IMR-90 (cell line): Measurements from ENCODE around the gene SLC26A8. TPM values are rescaled to one million over a fixed set of nuclear protein-coding genes. Genes with fewer than 3 reads are reported as not detected.

Experiments used
- ATAC-seq: fragments of 200-7000 bp; cut with Tn5 transposase; 2 replicates; pipeline ENCODE4 v1.9.1; 2020; ENCODE audit warnings: low read depth, mild to moderate bottlenecking, moderate library complexity
- BruUV-seq: library from RNA; stranded (reverse); fragments of 400-500 nt; replicated peaks from 2 replicates; lab custom pipeline; 2021; lab: Mats Ljungman, UMichigan
- CTCF ChIA-PET: fragments of 300-600 bp; formaldehyde crosslinking; extraction: SDS; loops from one replicate; lab custom pipeline; 2021; ENCODE audit warnings: antibody characterized with exemption; lab: Yijun Ruan, JAX
- POLR2A ChIA-PET: fragments of 300-600 bp; sonication (Branson Sonifier 250); formaldehyde crosslinking; loops from one replicate; lab custom pipeline; 2022; ENCODE audit warnings: antibody characterized with exemption; ENCODE audit not compliant: unreplicated experiment; lab: Charles Lee
- DNase-seq: peaks from one replicate; pipeline ENCODE4 v3.0.0; 2013
- H2AFZ ChIP-seq: replicated peaks from 2 replicates; pipeline ENCODE3; 2013; ENCODE audit warnings: low read length, mild to moderate bottlenecking; ENCODE audit not compliant: poor library complexity
- H2AK5ac ChIP-seq: 2 replicates; pipeline ENCODE4 v1.6.1; 2013; ENCODE audit warnings: low read depth, low read length, inconsistent platforms
- H2AK9ac ChIP-seq: replicated peaks from 2 replicates; pipeline ENCODE3; 2013; ENCODE audit warnings: mild to moderate bottlenecking, low read depth, low read length, moderate library complexity; ENCODE audit not compliant: poor library complexity
- H2BK120ac ChIP-seq: 2 replicates; pipeline ENCODE4 v1.6.1; 2013; ENCODE audit warnings: low read depth, low read length, inconsistent platforms
- H2BK15ac ChIP-seq: 3 replicates; pipeline ENCODE4 v1.6.1; 2013; ENCODE audit warnings: low read depth, low read length, inconsistent platforms
- H2BK20ac ChIP-seq: 2 replicates; pipeline ENCODE4 v1.6.1; 2013; ENCODE audit warnings: low read depth, mild to moderate bottlenecking, inconsistent platforms, low read length, moderate library complexity
- H2BK5ac ChIP-seq: 2 replicates; pipeline ENCODE4 v1.6.1; 2013; ENCODE audit warnings: mild to moderate bottlenecking, low read depth, low read length, inconsistent platforms; ENCODE audit not compliant: poor library complexity, severe bottlenecking
- H3K14ac ChIP-seq: replicated peaks from 2 replicates; pipeline ENCODE4 v1.6.1; 2013; ENCODE audit warnings: low read depth, low read length, inconsistent platforms
- H3K18ac ChIP-seq: 2 replicates; pipeline ENCODE4 v1.6.1; 2013; ENCODE audit warnings: low read depth, low read length, control low read depth
- H3K23ac ChIP-seq: 2 replicates; pipeline ENCODE4 v1.6.1; 2013; ENCODE audit warnings: low read depth, low read length, inconsistent platforms
- H3K27ac ChIP-seq: 2 replicates; pipeline ENCODE4 v1.5.1; 2013; ENCODE audit warnings: mild to moderate bottlenecking, control low read depth, low read length; ENCODE audit not compliant: insufficient read depth
- H3K27me3 ChIP-seq: 2 replicates; pipeline ENCODE4 v1.6.1; 2013; ENCODE audit warnings: low read length; ENCODE audit not compliant: control insufficient read depth, insufficient read depth
- H3K36me3 ChIP-seq: 2 replicates; pipeline ENCODE4 v1.6.1; 2013; ENCODE audit warnings: low read length, mixed read lengths; ENCODE audit not compliant: control insufficient read depth, insufficient read depth
- H3K4ac ChIP-seq: 2 replicates; pipeline ENCODE4 v1.6.1; 2013; ENCODE audit warnings: low read depth, low read length, inconsistent platforms
- H3K4me1 ChIP-seq: 2 replicates; pipeline ENCODE4 v1.6.1; 2013; ENCODE audit warnings: low read length, mixed read lengths; ENCODE audit not compliant: control insufficient read depth, insufficient read depth
- H3K4me2 ChIP-seq: 2 replicates; pipeline ENCODE4 v1.6.1; 2013; ENCODE audit warnings: low read depth, mild to moderate bottlenecking, control low read depth, low read length, moderate library complexity
- H3K4me3 ChIP-seq: 2 replicates; pipeline ENCODE4 v1.5.1; 2013; ENCODE audit warnings: low read depth, mild to moderate bottlenecking, control low read depth, low read length, moderate library complexity; ENCODE audit not compliant: insufficient read depth
- H3K56ac ChIP-seq: 2 replicates; pipeline ENCODE4 v1.6.1; 2013; ENCODE audit warnings: low read length, inconsistent platforms; ENCODE audit not compliant: insufficient read depth; ENCODE audit errors: extremely low read depth
- H3K79me1 ChIP-seq, 2 experiments: 2 replicates each; pipeline ENCODE4 v1.6.1; 2013; ENCODE audit warnings: low read length in 2 of 2, inconsistent platforms in 1 of 2, low read depth in 1 of 2
- H3K9ac ChIP-seq: 2 replicates; pipeline ENCODE4 v1.6.1; 2013; ENCODE audit warnings: low read depth, low read length, control low read depth
- H3K9me1 ChIP-seq: 2 replicates; pipeline ENCODE4 v1.6.1; 2013; ENCODE audit warnings: low read length, inconsistent platforms; ENCODE audit not compliant: insufficient read depth
- H3K9me3 ChIP-seq: 2 replicates; pipeline ENCODE4 v1.6.1; 2013; ENCODE audit warnings: low read length; ENCODE audit not compliant: control insufficient read depth, insufficient read depth
- H4K20me1 ChIP-seq: 2 replicates; pipeline ENCODE4 v1.6.1; 2013; ENCODE audit warnings: low read length, inconsistent platforms; ENCODE audit not compliant: insufficient read depth
- H4K5ac ChIP-seq: 2 replicates; pipeline ENCODE4 v1.6.1; 2013; ENCODE audit warnings: mild to moderate bottlenecking, low read depth, low read length, control low read depth
- H4K8ac ChIP-seq, 2 experiments: 2 replicates each; pipeline ENCODE4 v1.6.1; 2013; ENCODE audit warnings: low read depth in 2 of 2, low read length in 2 of 2, control low read depth in 1 of 2, inconsistent platforms in 1 of 2
- H4K91ac ChIP-seq: 2 replicates; pipeline ENCODE4 v1.6.1; 2013; ENCODE audit warnings: low read depth, low read length, inconsistent platforms; ENCODE audit not compliant: insufficient read depth
- BHLHE40 ChIP-seq: fragments of 150-350 bp; IDR thresholded peaks from 2 replicates; pipeline ENCODE4 v1.6.1; 2016; ENCODE audit warnings: mild to moderate bottlenecking, low read depth, low read length
- CEBPB ChIP-seq: IDR thresholded peaks from 2 replicates; pipeline ENCODE4 v1.6.1; 2012; ENCODE audit warnings: low read depth, low read length, improper control_type of control experiment
- CHD1 ChIP-seq: IDR thresholded peaks from 2 replicates; pipeline ENCODE4 v1.6.1; 2012; ENCODE audit warnings: low read depth, low read length, improper control_type of control experiment
- CTCF ChIP-seq: conservative IDR thresholded peaks from 2 replicates; pipeline ENCODE4 v1.5.1; 2012; ENCODE audit warnings: mild to moderate bottlenecking, low read depth, low read length, improper control_type of control experiment
- ELK1 ChIP-seq: fragments of 150-350 bp; IDR thresholded peaks from 2 replicates; pipeline ENCODE4 v1.6.1; 2016; ENCODE audit warnings: low read depth, mild to moderate bottlenecking, low read length, moderate library complexity, borderline replicate concordance
- FOS ChIP-seq: fragments of 150-350 bp; IDR thresholded peaks from 2 replicates; pipeline ENCODE4 v1.6.1; 2016; ENCODE audit warnings: low read depth, low read length
- MAFK ChIP-seq: IDR thresholded peaks from 2 replicates; pipeline ENCODE4 v1.6.1; 2012; ENCODE audit warnings: low read depth, low read length, improper control_type of control experiment
- MAZ ChIP-seq: IDR thresholded peaks from 2 replicates; pipeline ENCODE4 v1.6.1; 2012; ENCODE audit warnings: low read depth, mild to moderate bottlenecking, low read length, improper control_type of control experiment, moderate library complexity, borderline replicate concordance
- MXI1 ChIP-seq: IDR thresholded peaks from 2 replicates; pipeline ENCODE4 v1.6.1; 2012; ENCODE audit warnings: low read depth, mild to moderate bottlenecking, low read length, moderate library complexity, borderline replicate concordance
- NFE2L2 ChIP-seq: fragments of 150-350 bp; IDR thresholded peaks from 2 replicates; pipeline ENCODE4 v1.6.1; 2016; ENCODE audit warnings: low read depth, mild to moderate bottlenecking, low read length
- POLR2A ChIP-seq: IDR thresholded peaks from 2 replicates; pipeline ENCODE4 v1.6.1; 2012; ENCODE audit warnings: mild to moderate bottlenecking, low read depth, low read length
- RAD21 ChIP-seq: IDR thresholded peaks from 2 replicates; pipeline ENCODE4 v1.6.1; 2012; ENCODE audit warnings: low read length, improper control_type of control experiment
- RCOR1 ChIP-seq: IDR thresholded peaks from 2 replicates; pipeline ENCODE4 v1.6.1; 2012; ENCODE audit warnings: mild to moderate bottlenecking, low read length, improper control_type of control experiment; ENCODE audit not compliant: insufficient replicate concordance
- RFX5 ChIP-seq: IDR thresholded peaks from 2 replicates; pipeline ENCODE4 v1.8.0; 2012; ENCODE audit warnings: low read depth, mild to moderate bottlenecking, low read length, moderate library complexity
- SMC3 ChIP-seq: fragments of 150-350 bp; IDR thresholded peaks from 2 replicates; pipeline ENCODE4 v1.6.1; 2016; ENCODE audit warnings: low read depth, mild to moderate bottlenecking, antibody characterized with exemption, low read length, moderate library complexity
- USF2 ChIP-seq: fragments of 150-350 bp; IDR thresholded peaks from 2 replicates; pipeline ENCODE4 v1.6.1; 2017; ENCODE audit warnings: mild to moderate bottlenecking, antibody characterized with exemption, low read length, low read depth
- dilution Hi-C: fragments of 300-500 bp; cut with HindIII; formaldehyde crosslinking; loops from one replicate; pipeline ENCODE4 v1.14.3; 2018; ENCODE audit warnings: low sequenced_read_pairs; ENCODE audit not compliant: unreplicated experiment
- in situ Hi-C: fragments of 300-500 bp; cut with MboI; formaldehyde crosslinking; loops from 3 replicates; pipeline ENCODE4 v1.14.3; 2019; ENCODE audit warnings: low sequenced_read_pairs, inconsistent platforms, mixed read lengths
- intact Hi-C: fragments of 100-400 bp; cut with micrococcal nuclease; formaldehyde crosslinking; loops from 2 replicates; pipeline ENCODE4 v1.10.0; 2022
- polyA plus RNA-seq, 3 experiments: library from polyadenylated mRNA; depleted of rRNA; stranded (reverse); fragments of >200 nt; gene quantifications; 2 replicates each; pipeline ENCODE4 v1.2.3, GENCODE V29; 2012; ENCODE audit warnings: low replicate concordance in 1 of 3
- total RNA-seq: library from RNA; depleted of rRNA; stranded (reverse); fragments of >200 nt; gene quantifications from 2 replicates; pipeline ENCODE4 v1.2.3, GENCODE V29; 2012

The SLC26A8 gene
- total and polyA plus RNA-seq, 2 of the 4 experiments (the other 2 are of a cell fraction), result 0.07 TPM; not detected in 1

GRCh38 chr6:36039112-36039511, 14.7 kb upstream of the SLC26A8 start:
- H2BK120ac ChIP-seq, result no peak overlapping the region
- TF ChIP-seq FOS (no peak), RAD21 (no peak), NFE2L2 (no peak), USF2 (no peak), POLR2A (no peak), MXI1 (no peak), CHD1 (no peak), RCOR1 (no peak), RFX5 (no peak), SMC3 (no peak), CTCF (no peak), CEBPB (no peak), MAFK (no peak), ELK1 (no peak), MAZ (no peak), BHLHE40 (no peak)
- no peak overlapping the region for H4K5ac ChIP-seq
- peaks cover 7% of the 10 kb centered on the region for H3K4me1 ChIP-seq
- H2AK5ac ChIP-seq, result no peak overlapping the region
- in situ Hi-C loops (no loop called here), intact Hi-C loops (no loop called here), dilution Hi-C loops (no loop called here)
- DNase-seq (no peak), ATAC-seq (no peak)
- H3K4me2 ChIP-seq, result no peak overlapping the region
- H2AK9ac ChIP-seq, result no peak overlapping the region
- H4K91ac ChIP-seq, result no peak overlapping the region
- no peak overlapping the region for H2AFZ ChIP-seq
- H3K4me3 ChIP-seq, result no peak overlapping the region
- no peak overlapping the region for H2BK5ac ChIP-seq
- CTCF ChIA-PET, result no interaction called here
- no peak overlapping the region for H3K18ac ChIP-seq
- H3K9me1 ChIP-seq, result peaks cover 11% of the 10 kb centered on the region
- H2BK15ac ChIP-seq, result no peak overlapping the region
- H2BK20ac ChIP-seq, result no peak overlapping the region
- H3K56ac ChIP-seq, result no peak overlapping the region
- H3K27me3 ChIP-seq, result no peaks in the 10 kb centered on the region
- POLR2A ChIA-PET, result no interaction called here
- no peak overlapping the region for H4K8ac ChIP-seq
- H4K20me1 ChIP-seq, result peaks cover 80% of the 10 kb centered on the region
- H3K9ac ChIP-seq, result no peak overlapping the region
- no peak overlapping the region for H3K27ac ChIP-seq
- H3K23ac ChIP-seq, result peak overlapping the region; percentile 16; the same call in 1 of the 2 replicates
- no peak overlapping the region for H3K14ac ChIP-seq
- BruUV-seq, result no TSS peak
- no peaks in the 10 kb centered on the region for H3K9me3 ChIP-seq
- no peak overlapping the region for H3K4ac ChIP-seq
- no peaks in the 10 kb centered on the region for H3K36me3 ChIP-seq
- peaks cover 22 to 66% of the 10 kb centered on the region in 2 experiments for H3K79me1 ChIP-seq
